HEK293 (cell line): ENCODE data around the gene RIPOR3.

Experiments
- CTCF ChIP-seq: fragments of 450-650 bp; formaldehyde crosslinking; IDR thresholded peaks from 2 replicates; pipeline ENCODE4 v1.5.1; 2016; ENCODE audit warnings: missing biosample characterization, missing genetic modification characterization
- HOXA7 ChIP-seq: sonication (generic); formaldehyde crosslinking; IDR thresholded peaks from 2 replicates; pipeline ENCODE4 v1.8.1; 2022; ENCODE audit warnings: missing genetic modification reagents, borderline replicate concordance
- SP2 ChIP-seq: fragments of 450-650 bp; formaldehyde crosslinking; IDR thresholded peaks from 2 replicates; pipeline ENCODE4 v1.5.1; 2016; ENCODE audit warnings: missing biosample characterization, missing genetic modification characterization
- TCF7L2 ChIP-seq: IDR thresholded peaks from 2 replicates; pipeline ENCODE4 v1.6.1; 2011; ENCODE audit warnings: low read depth, mild to moderate bottlenecking, inconsistent platforms, low read length, moderate library complexity, borderline replicate concordance
- ZNF654 ChIP-seq: fragments of 450-650 bp; formaldehyde crosslinking; IDR thresholded peaks from 2 replicates; pipeline ENCODE4 v1.5.1; 2016; ENCODE audit warnings: low read depth, missing biosample characterization, missing genetic modification characterization
- ZNF670 ChIP-seq: fragments of 450-650 bp; formaldehyde crosslinking; IDR thresholded peaks from 2 replicates; pipeline ENCODE4 v1.5.1; 2016; ENCODE audit warnings: missing biosample characterization, missing genetic modification characterization, low read depth
- ZNF830 ChIP-seq: fragments of 450-650 bp; IDR thresholded peaks from 2 replicates; pipeline ENCODE4 v1.5.0; 2018; ENCODE audit warnings: missing biosample characterization, missing genetic modification characterization, low read depth, mild to moderate bottlenecking, moderate library complexity

DNA sequence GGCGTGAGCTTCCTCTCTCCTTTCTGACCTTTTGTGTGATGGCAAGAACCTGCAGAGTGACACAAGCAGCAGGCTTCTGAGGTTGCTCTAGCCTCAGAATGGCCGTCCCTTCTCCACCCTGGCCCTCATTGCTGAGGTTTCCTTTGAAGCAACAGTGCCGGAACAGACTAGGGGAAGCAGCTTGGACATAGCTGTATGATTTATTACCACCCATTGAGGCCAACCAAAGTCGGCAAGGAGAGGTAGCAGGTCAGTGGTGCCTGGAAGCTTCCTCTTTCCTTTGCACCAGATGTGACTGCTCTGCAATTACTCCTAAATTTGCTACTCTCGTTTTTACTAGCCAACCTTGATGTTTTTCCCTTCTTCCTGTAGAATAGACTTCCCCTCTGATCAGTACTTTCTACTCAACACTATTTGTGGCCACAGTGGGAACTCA is 149.7 kb downstream of the RIPOR3 start:
- no peak for TF ChIP-seq CTCF (tag by site-specific recombination)
- no peak for TF ChIP-seq TCF7L2
- TF ChIP-seq SP2, result no peak
- no peak for TF ChIP-seq ZNF830
- no peak for TF ChIP-seq ZNF654 (tag by site-specific recombination)
- no peak for TF ChIP-seq ZNF670
- TF ChIP-seq HOXA7 (CRISPR knock-in tag), result no peak
